CD8-positive, alpha-beta memory T cell (primary cell): ENCODE results near the gene CSK. TPM values are rescaled to one million over a fixed set of nuclear protein-coding genes. Genes with fewer than 3 reads are reported as not detected.
A peak's percentile ranks its signal among the peaks of the same experiment; 100 is the strongest.

ENCODE experiments used
- CTCF ChIA-PET: fragments of 350-600 bp; sonication (Branson Sonifier 250); formaldehyde crosslinking; loops from one replicate; lab custom pipeline; 2021; ENCODE audit warnings: antibody characterized with exemption; lab: Charles Lee
- POLR2A ChIA-PET: fragments of 350-600 bp; sonication (Branson Sonifier 250); formaldehyde crosslinking; loops from one replicate; lab custom pipeline; 2021; ENCODE audit warnings: antibody characterized with exemption; lab: Charles Lee
- DNase-seq, 5 donors: peaks; one replicate each; pipeline versions ENCODE4 v3.0.0 to v3.0.0-alpha.2; 2020 to 2022; ENCODE audit warnings: mixed read lengths in 1 of 5
- H3K27ac ChIP-seq: one replicate; pipeline ENCODE4 v1.7.0; 2013; ENCODE audit warnings: low read depth, mild to moderate bottlenecking, low read length, moderate library complexity
- H3K27me3 ChIP-seq: 2 replicates; pipeline ENCODE4 v1.7.0; 2013; ENCODE audit warnings: low read length, mild to moderate bottlenecking; ENCODE audit not compliant: insufficient read depth, poor library complexity, severe bottlenecking
- H3K36me3 ChIP-seq: 2 replicates; pipeline ENCODE4 v1.7.0; 2013; ENCODE audit warnings: mild to moderate bottlenecking, low read length, moderate library complexity; ENCODE audit not compliant: insufficient read depth
- H3K4me1 ChIP-seq: 2 replicates; pipeline ENCODE4 v1.7.0; 2013; ENCODE audit warnings: mild to moderate bottlenecking, low read length, moderate library complexity; ENCODE audit not compliant: insufficient read depth
- H3K4me3 ChIP-seq: 2 replicates; pipeline ENCODE4 v1.7.0; 2013; ENCODE audit warnings: mild to moderate bottlenecking, low read length
- H3K9me3 ChIP-seq: 2 replicates; pipeline ENCODE4 v1.7.0; 2013; ENCODE audit warnings: mild to moderate bottlenecking, low read length
- H3K27ac Mint-ChIP-seq, 8 donors: one replicate each; pipeline ENCODE4 v1.8.0; 2020 to 2021; ENCODE audit warnings: mixed read lengths in 8 of 8, mild to moderate bottlenecking in 6 of 8, inconsistent platforms in 3 of 8, moderate library complexity in 3 of 8
- H3K27me3 Mint-ChIP-seq, 2 donors: one replicate each; pipeline ENCODE4 v1.8.0; 2020 to 2021; ENCODE audit warnings: mixed read lengths in 2 of 2, mild to moderate bottlenecking in 1 of 2, moderate library complexity in 1 of 2
- H3K36me3 Mint-ChIP-seq, 3 donors: one replicate each; pipeline ENCODE4 v1.8.0; 2020 to 2021; ENCODE audit warnings: mixed read lengths in 3 of 3, inconsistent platforms in 1 of 3, mild to moderate bottlenecking in 1 of 3
- H3K4me1 Mint-ChIP-seq, 3 donors: one replicate each; pipeline ENCODE4 v1.8.0; 2020 to 2021; ENCODE audit warnings: mixed read lengths in 3 of 3, inconsistent platforms in 1 of 3, mild to moderate bottlenecking in 1 of 3
- H3K4me3 Mint-ChIP-seq, 7 donors: one replicate each; pipeline ENCODE4 v1.8.0; 2020 to 2021; ENCODE audit warnings: mixed read lengths in 7 of 7, mild to moderate bottlenecking in 6 of 7, moderate library complexity in 4 of 7, inconsistent platforms in 2 of 7
- H3K9me3 Mint-ChIP-seq, 5 donors: one replicate each; pipeline ENCODE4 v1.8.0; 2020 to 2022; ENCODE audit warnings: mixed read lengths in 5 of 5, mild to moderate bottlenecking in 3 of 5, moderate library complexity in 2 of 5, inconsistent platforms in 1 of 5
- polyA plus RNA-seq: library from polyadenylated mRNA; unstranded; fragments of 300-500 nt; fragmentation: Illumina TruSeq; gene quantifications from one replicate; pipeline ENCODE4 v1.2.3, GENCODE V29; 2021
- total RNA-seq, 2 experiments: library from RNA; stranded (reverse); gene quantifications; one replicate each; pipeline ENCODE4 v1.2.3, GENCODE V29; 2021

CSK gene
- total and polyA plus RNA-seq, 3 experiments from 2014 or later: 154 to 294 (median 288) TPM

DNA sequence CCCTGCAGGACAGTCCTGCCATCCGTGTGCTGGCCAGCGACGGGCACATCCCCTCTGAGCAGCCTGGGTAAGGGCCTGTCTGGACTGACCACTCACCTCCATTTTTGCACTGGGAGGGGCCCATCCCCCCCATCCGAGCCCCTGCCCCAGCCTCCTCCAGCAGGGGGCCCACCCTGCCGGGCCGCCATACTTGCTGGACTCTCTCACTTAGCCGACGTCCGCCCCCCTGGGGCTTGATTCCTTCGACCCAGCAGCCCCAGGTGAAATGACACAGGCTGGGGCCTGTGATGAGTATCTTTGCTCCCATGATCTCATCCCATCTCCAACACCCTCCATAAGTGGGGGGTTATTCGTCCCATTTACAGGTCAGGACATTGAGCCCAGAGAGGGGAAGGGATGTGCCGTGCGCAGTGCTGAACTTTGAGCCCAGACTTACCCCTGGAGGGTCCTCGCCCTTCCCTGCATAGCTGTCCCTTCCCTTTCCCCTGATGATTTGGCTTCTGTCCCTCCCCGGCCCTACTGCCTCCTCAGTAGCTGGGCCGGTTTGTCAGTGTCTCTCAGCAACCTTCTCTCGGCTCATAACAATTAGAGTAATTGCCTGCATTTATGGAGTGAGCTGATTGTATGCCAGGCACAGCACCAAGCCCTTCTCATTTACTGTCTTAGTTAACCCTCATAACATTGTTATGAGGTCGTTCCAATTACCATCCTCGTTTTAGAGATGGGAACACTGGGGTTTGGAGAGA is 34.9 kb downstream of the CSK start:
- no peaks in the 10 kb centered on the region for H3K36me3 ChIP-seq
- no peaks in the 10 kb centered on the region for H3K9me3 ChIP-seq
- H3K27me3 ChIP-seq: no peaks in the 10 kb centered on the region
- ChIA-PET CTCF (interaction anchor here (1.3 kb wide), 1 partner anchor 23 kb away, joined by 5 read pairs; no protein-coding TSS in a partner anchor), POLR2A (no interaction called here)
- Mint-ChIP-seq H3K9me3 (no peaks in the 10 kb centered on the region), H3K4me1 (peaks cover 4 to 9% (median 4%) of the 10 kb centered on the region in 3 donors), H3K27ac (peak overlapping the region in 3 of 8 donors; percentile 55 to 77 (median 64)), H3K36me3 (no peaks in the 10 kb centered on the region), H3K27me3 (peaks cover 1 to 11% of the 10 kb centered on the region in 2 donors), H3K4me3 (no peak overlapping the region)
- no peak overlapping the region for H3K27ac ChIP-seq
- DNase-seq: no peak
- no peak overlapping the region for H3K4me3 ChIP-seq
- peaks cover 9% of the 10 kb centered on the region for H3K4me1 ChIP-seq

DNA sequence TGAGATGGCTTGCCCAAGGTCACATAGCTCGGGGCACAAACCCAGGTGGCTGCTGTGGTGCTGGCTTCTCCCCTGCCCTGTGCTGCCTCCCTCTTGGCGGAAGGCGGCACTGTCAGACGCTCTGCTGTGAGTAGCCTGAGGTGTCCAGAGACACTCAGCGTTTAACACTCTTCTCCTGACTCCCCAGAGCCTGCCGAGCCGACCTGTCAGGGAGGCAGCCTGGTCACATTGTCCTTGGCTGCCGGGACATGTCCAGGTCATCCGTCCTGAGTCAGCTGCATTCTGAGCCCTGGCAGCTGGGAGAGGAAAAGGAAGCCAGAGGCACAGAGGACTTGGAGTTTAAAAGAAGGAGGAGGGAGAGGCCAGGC is 35.5 kb downstream of the CSK start:
- H3K27ac ChIP-seq: no peak overlapping the region
- H3K9me3 ChIP-seq: no peaks in the 10 kb centered on the region
- no peak overlapping the region for H3K4me3 ChIP-seq
- H3K27me3 ChIP-seq: no peaks in the 10 kb centered on the region
- peaks cover 4 to 9% (median 4%) of the 10 kb centered on the region in 3 donors for H3K4me1 Mint-ChIP-seq
- peaks cover 9% of the 10 kb centered on the region for H3K4me1 ChIP-seq
- H3K27ac Mint-ChIP-seq: no peak overlapping the region
- H3K4me3 Mint-ChIP-seq: no peak overlapping the region
- ChIA-PET CTCF (no interaction called here), POLR2A (no interaction called here)
- no peaks in the 10 kb centered on the region for H3K36me3 Mint-ChIP-seq
- H3K36me3 ChIP-seq: no peaks in the 10 kb centered on the region
- DNase-seq: no peak
- peaks cover 1 to 11% of the 10 kb centered on the region in 2 donors for H3K27me3 Mint-ChIP-seq
- no peaks in the 10 kb centered on the region for H3K9me3 Mint-ChIP-seq

DNA sequence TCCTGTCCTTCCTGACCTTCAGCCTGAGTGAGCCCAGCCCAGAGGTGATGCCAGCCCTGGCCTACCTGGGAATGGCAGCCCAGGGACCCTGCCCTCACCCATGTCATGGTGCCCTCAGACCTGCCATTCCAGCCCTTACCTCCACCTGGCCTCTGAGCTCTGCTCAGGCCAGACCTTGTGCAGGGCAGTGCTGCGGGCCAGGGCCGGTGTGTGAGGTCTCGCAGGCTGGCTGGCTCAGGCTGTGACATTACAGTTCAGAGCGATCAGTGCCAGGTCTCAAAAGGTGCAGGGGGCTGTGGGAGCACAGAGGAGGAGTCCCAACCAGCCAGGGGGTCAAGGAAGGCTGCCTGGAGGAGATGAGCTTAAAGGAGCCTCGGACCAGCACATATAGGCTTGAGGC is 38.2 kb downstream of the CSK start:
- peaks cover 6 to 19% of the 10 kb centered on the region in 2 donors for H3K27me3 Mint-ChIP-seq
- ChIA-PET CTCF (no interaction called here), POLR2A (no interaction called here)
- no peaks in the 10 kb centered on the region for H3K9me3 Mint-ChIP-seq
- H3K4me3 Mint-ChIP-seq: no peak overlapping the region
- Histone ChIP-seq H3K4me1 (peaks cover 9% of the 10 kb centered on the region), H3K27me3 (no peaks in the 10 kb centered on the region), H3K27ac (no peak overlapping the region), H3K36me3 (no peaks in the 10 kb centered on the region), H3K4me3 (no peak overlapping the region), H3K9me3 (no peaks in the 10 kb centered on the region)
- H3K36me3 Mint-ChIP-seq: peaks cover 0 to 1% (median 0%) of the 10 kb centered on the region in 3 donors
- no peak for DNase-seq
- no peak overlapping the region for H3K27ac Mint-ChIP-seq
- H3K4me1 Mint-ChIP-seq: peaks cover 4 to 9% (median 6%) of the 10 kb centered on the region in 3 donors

DNA sequence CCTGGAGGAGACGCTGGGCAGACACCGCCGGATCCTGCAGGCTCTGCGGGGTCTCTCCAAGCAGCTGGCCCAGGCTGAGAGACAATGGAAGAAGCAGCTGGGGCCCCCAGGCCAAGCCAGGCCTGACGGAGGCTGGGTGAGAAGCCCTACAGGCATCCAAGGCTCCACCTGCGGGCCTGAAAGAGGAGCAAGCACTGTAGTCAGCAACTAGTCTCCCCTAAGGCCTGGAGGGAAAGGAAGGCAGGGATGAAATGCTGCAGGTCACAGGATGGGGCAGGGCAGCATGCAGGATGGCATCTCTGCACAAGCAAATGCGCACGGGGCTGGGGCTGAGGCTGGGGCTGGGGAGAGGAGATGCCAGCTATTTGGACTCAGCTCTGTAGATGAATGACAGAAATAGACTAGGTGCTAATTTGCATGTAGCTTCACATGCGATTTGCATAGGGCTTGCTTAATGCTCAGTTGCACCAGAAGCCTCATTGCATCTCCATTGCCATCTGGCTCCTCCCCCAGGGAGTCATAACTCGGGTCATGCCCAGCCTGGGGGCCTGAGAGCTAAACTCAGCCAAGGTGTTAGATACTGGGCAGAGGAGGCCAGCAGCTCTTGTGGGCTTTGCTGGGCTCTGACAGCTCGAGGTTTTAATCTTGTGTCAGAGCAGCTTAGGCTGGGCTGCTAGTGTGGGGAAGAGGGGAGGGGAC is 39.4 kb downstream of the CSK start:
- no peaks in the 10 kb centered on the region for H3K9me3 Mint-ChIP-seq
- no peak for DNase-seq
- H3K4me1 ChIP-seq: peaks cover 9% of the 10 kb centered on the region
- H3K36me3 ChIP-seq: no peaks in the 10 kb centered on the region
- no peak overlapping the region for H3K27ac Mint-ChIP-seq
- H3K4me3 ChIP-seq: no peak overlapping the region
- POLR2A ChIA-PET: no interaction called here
- CTCF ChIA-PET: interaction anchor here (0.7 kb wide), 1 partner anchor 53 kb away, joined by 3 read pairs; no protein-coding TSS in a partner anchor
- H3K4me1 Mint-ChIP-seq: peaks cover 4 to 9% (median 6%) of the 10 kb centered on the region in 3 donors
- no peak overlapping the region for H3K27ac ChIP-seq
- H3K9me3 ChIP-seq: no peaks in the 10 kb centered on the region
- H3K27me3 ChIP-seq: no peaks in the 10 kb centered on the region
- peaks cover 0 to 1% (median 0%) of the 10 kb centered on the region in 3 donors for H3K36me3 Mint-ChIP-seq
- peaks cover 9 to 21% of the 10 kb centered on the region in 2 donors for H3K27me3 Mint-ChIP-seq
- no peak overlapping the region for H3K4me3 Mint-ChIP-seq

DNA sequence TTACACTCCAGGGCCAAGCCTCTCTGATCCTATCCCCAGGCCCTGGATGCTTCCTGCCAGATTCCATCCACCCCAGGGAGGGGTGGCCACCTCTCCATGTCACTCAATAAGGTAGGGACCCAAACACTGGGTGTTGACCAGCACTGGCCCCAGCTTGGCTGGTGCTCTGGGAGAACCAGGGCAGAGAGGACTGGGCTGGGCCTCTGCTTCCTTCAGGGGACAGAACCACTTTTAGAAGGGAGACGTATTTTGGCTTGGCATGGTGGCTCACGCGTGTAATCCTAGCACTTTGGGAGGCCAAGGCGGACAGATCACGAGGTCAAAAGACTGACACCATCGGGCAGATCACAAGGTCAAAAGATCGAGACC is 39.9 kb downstream of the CSK start:
- Histone ChIP-seq H3K27ac (no peak overlapping the region), H3K36me3 (no peaks in the 10 kb centered on the region), H3K4me1 (peaks cover 9% of the 10 kb centered on the region), H3K9me3 (no peaks in the 10 kb centered on the region), H3K27me3 (peaks cover 3% of the 10 kb centered on the region), H3K4me3 (no peak overlapping the region)
- CTCF ChIA-PET: interaction anchor here (0.7 kb wide), 1 partner anchor 54 kb away, joined by 3 read pairs; no protein-coding TSS in a partner anchor
- Mint-ChIP-seq H3K27me3 (peaks cover 9 to 25% of the 10 kb centered on the region in 2 donors), H3K9me3 (no peaks in the 10 kb centered on the region), H3K27ac (peak overlapping the region in 1 of 8 donors; percentile 33), H3K4me1 (peaks cover 4 to 11% (median 6%) of the 10 kb centered on the region in 3 donors), H3K4me3 (no peak overlapping the region), H3K36me3 (peaks cover 0 to 1% (median 0%) of the 10 kb centered on the region in 3 donors)
- no peak for DNase-seq
- POLR2A ChIA-PET: no interaction called here

DNA sequence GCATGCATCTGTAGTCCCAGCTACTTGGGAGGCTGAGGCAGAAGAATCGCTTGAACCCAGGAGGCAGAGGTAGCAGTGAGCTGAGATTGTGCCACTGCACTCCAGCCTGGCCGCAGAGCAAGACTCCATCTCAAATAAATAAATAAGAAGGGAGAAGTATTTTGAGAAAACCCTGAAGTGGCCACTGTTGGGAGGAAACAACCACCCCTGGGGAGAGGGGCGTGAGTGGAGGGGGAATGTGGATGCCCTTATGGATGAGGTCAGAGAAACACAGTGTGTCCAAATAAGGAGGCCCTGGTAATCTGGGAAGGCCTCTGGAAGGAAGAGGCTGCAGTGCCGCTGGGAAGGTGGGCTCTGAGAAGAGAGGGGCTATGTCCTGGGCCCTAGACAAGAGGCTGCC is 40.4 kb downstream of the CSK start:
- H3K27me3 Mint-ChIP-seq: peaks cover 9 to 29% of the 10 kb centered on the region in 2 donors

DNA sequence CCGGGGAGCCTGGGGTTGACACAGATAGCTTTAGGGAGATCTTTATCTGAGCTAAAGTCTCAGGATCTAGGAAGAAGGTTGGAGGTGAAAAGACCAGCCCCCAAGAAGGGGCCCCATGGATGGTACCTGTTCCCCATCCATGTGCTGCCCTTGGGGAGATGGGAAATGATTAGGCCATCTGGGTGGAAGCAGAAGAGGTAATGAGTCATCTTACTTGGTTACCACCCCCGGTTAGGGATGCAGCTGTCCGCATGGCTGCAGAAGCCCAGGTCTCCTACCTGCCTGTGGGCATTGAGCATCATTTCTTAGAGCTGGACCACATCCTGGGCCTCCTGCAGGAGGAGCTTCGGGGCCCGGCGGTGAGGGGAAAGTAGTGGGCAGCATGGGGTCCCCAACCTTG is 41.4 kb downstream of the CSK start:
- POLR2A ChIA-PET: no interaction called here
- H3K36me3 ChIP-seq: no peaks in the 10 kb centered on the region
- H3K27me3 ChIP-seq: peaks cover 15% of the 10 kb centered on the region
- H3K27ac Mint-ChIP-seq: no peak overlapping the region
- H3K27ac ChIP-seq: no peak overlapping the region
- H3K4me1 Mint-ChIP-seq: peaks cover 4 to 16% (median 6%) of the 10 kb centered on the region in 3 donors
- CTCF ChIA-PET: no interaction called here
- peaks cover 11 to 40% of the 10 kb centered on the region in 2 donors for H3K27me3 Mint-ChIP-seq
- no peaks in the 10 kb centered on the region for H3K9me3 Mint-ChIP-seq
- H3K4me1 ChIP-seq: peaks cover 7% of the 10 kb centered on the region
- H3K9me3 ChIP-seq: no peaks in the 10 kb centered on the region
- H3K4me3 ChIP-seq: no peak overlapping the region
- no peak overlapping the region for H3K4me3 Mint-ChIP-seq
- H3K36me3 Mint-ChIP-seq: peaks cover 0 to 1% (median 0%) of the 10 kb centered on the region in 3 donors
- no peak for DNase-seq

More for the DNA sequence above, 40.4 kb downstream of the CSK start:
- H3K36me3 ChIP-seq: no peaks in the 10 kb centered on the region
- no peak overlapping the region for H3K4me3 ChIP-seq
- Mint-ChIP-seq H3K27ac (peak overlapping the region in 1 of 8 donors; percentile 33), H3K4me1 (peaks cover 4 to 16% (median 6%) of the 10 kb centered on the region in 3 donors), H3K9me3 (no peaks in the 10 kb centered on the region), H3K36me3 (peaks cover 0 to 1% (median 0%) of the 10 kb centered on the region in 3 donors), H3K4me3 (no peak overlapping the region)
- no peak overlapping the region for H3K27ac ChIP-seq
- ChIA-PET CTCF (no interaction called here), POLR2A (no interaction called here)
- peaks cover 9% of the 10 kb centered on the region for H3K4me1 ChIP-seq
- no peak for DNase-seq
- H3K9me3 ChIP-seq: no peaks in the 10 kb centered on the region
- peaks cover 7% of the 10 kb centered on the region for H3K27me3 ChIP-seq

DNA sequence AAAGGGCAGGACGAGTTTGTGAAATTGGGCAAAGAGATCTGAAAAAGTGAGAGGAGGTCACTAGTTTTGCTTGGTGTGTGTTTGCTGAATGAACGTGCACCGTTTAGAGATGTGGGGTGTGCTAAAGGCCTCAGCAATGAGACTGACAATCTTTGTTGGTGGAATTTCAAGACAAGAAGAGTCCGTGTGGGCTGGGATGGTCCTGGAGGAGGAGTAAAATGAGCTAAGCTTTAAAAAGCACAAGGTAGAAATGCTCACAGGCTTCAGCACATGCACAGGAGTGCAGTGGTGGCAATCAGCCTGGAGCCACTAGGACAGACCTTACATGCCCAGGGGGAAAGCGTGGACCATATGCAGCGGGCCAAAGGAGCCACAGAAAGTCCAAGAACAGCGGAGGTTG is 43.1 kb downstream of the CSK start:
- Histone ChIP-seq H3K4me1 (no peaks in the 10 kb centered on the region), H3K36me3 (no peaks in the 10 kb centered on the region), H3K4me3 (no peak overlapping the region), H3K27ac (no peak overlapping the region), H3K27me3 (peaks cover 15% of the 10 kb centered on the region), H3K9me3 (no peaks in the 10 kb centered on the region)
- Mint-ChIP-seq H3K27me3 (peaks cover 16 to 32% of the 10 kb centered on the region in 2 donors), H3K4me3 (no peak overlapping the region), H3K9me3 (no peaks in the 10 kb centered on the region), H3K36me3 (peaks cover 0 to 1% (median 0%) of the 10 kb centered on the region in 3 donors), H3K4me1 (peaks cover 0 to 7% (median 1%) of the 10 kb centered on the region in 3 donors), H3K27ac (no peak overlapping the region)
- DNase-seq: no peak
- ChIA-PET CTCF (interaction anchor here (0.5 to 1.5 kb wide), 3 partner anchors 9 to 704 kb away, joined by 3 to 4 read pairs (median 3); no protein-coding TSS in a partner anchor), POLR2A (no interaction called here)
